HG02840 (cell line): Measurements from ENCODE around the gene OGFOD3.
"Not testable (repeated sequence)": the region's sequence is repeated elsewhere in the genome, so short reads cannot be mapped to it uniquely, and the experiment has no call there.

Experiments
- ATAC-seq: cut with Tn5 transposase; IDR thresholded peaks from one replicate; pipeline ENCODE4 v1.9.1; 2021; ENCODE audit warnings: mild to moderate bottlenecking, moderate library complexity, moderate number of reproducible peaks; ENCODE audit not compliant: unreplicated experiment, low FRiP score

The OGFOD3 gene

GRCh38 chr17:82377924-82378740 is 40.3 kb downstream of the OGFOD3 start:
- no peak for ATAC-seq

- not testable (repeated sequence) for ATAC-seq
Measured at GRCh38 chr17:82377294-82377693, 41.1 kb downstream of the OGFOD3 start.

- ATAC-seq: no peak
Measured at GRCh38 chr17:82376042-82376730, 42.2 kb downstream of the OGFOD3 start.

- no peak for ATAC-seq
Measured at GRCh38 chr17:82375359-82376041, 42.9 kb downstream of the OGFOD3 start.

GRCh38 chr17:82374626-82375331 is 43.6 kb downstream of the OGFOD3 start:
- ATAC-seq: no peak

- ATAC-seq: no peak
Measured at GRCh38 chr17:82373731-82374625, 44.4 kb downstream of the OGFOD3 start.

GRCh38 chr17:82373072-82373452 is 45.3 kb downstream of the OGFOD3 start:
- ATAC-seq: not testable (repeated sequence)

GRCh38 chr17:82372249-82373071 is 45.9 kb downstream of the OGFOD3 start:
- no peak for ATAC-seq

- ATAC-seq: no peak
Measured at GRCh38 chr17:82371333-82372248, 46.8 kb downstream of the OGFOD3 start, which contains the start of gene UTS2R. UTS2R (plus strand) TSS chr17:82371765; CDS start chr17:82374325, 2,560 bp downstream.

- no peak for ATAC-seq
Measured at GRCh38 chr17:82370471-82371332, 47.7 kb downstream of the OGFOD3 start.

GRCh38 chr17:82369211-82369610 is 49.2 kb downstream of the OGFOD3 start:
- ATAC-seq: no peak

GRCh38 chr17:82367724-82368524 is 50.5 kb downstream of the OGFOD3 start:
- ATAC-seq: no peak

GRCh38 chr17:82366749-82367148 is 51.6 kb downstream of the OGFOD3 start:
- ATAC-seq: no peak

GRCh38 chr17:82365606-82366295 is 52.6 kb downstream of the OGFOD3 start:
- no peak for ATAC-seq

GRCh38 chr17:82361885-82362633 is 56.3 kb downstream of the OGFOD3 start:
- no peak for ATAC-seq
